Smooth muscle cell (in vitro differentiated cells): ENCODE data around the gene SLC35G1. TPM values are rescaled to one million over a fixed set of nuclear protein-coding genes. Genes with fewer than 3 reads are reported as not detected.

ENCODE experiments used
- DNase-seq: peaks from one replicate; lab custom pipeline; 2025; ENCODE audit not compliant: unreplicated experiment; lab: John Stamatoyannopoulos, UW
- H2AFZ ChIP-seq: fragments of 200-600 bp; sonication (generic); 2 replicates; pipeline ENCODE4 v1.6.0; 2016; ENCODE audit warnings: antibody characterized with exemption, low read depth, mild to moderate bottlenecking
- H3F3A ChIP-seq: fragments of 200-600 bp; sonication (generic); 2 replicates; pipeline ENCODE4 v1.6.0; 2017; ENCODE audit warnings: antibody characterized with exemption, low read depth
- H3K27ac ChIP-seq: fragments of 200-600 bp; sonication (generic); 2 replicates; pipeline ENCODE4 v1.5.1; 2016; ENCODE audit warnings: low read depth, mild to moderate bottlenecking
- H3K27me3 ChIP-seq: fragments of 200-600 bp; sonication (generic); 2 replicates; pipeline ENCODE4 v1.6.1; 2016; ENCODE audit warnings: low read depth, mild to moderate bottlenecking
- H3K36me3 ChIP-seq: fragments of 200-600 bp; sonication (generic); 2 replicates; pipeline ENCODE4 v1.5.1; 2016; ENCODE audit warnings: low read depth
- H3K4me1 ChIP-seq: fragments of 200-600 bp; sonication (generic); 2 replicates; pipeline ENCODE4 v1.5.1; 2016; ENCODE audit warnings: low read depth
- H3K4me2 ChIP-seq: fragments of 200-600 bp; sonication (generic); 2 replicates; pipeline ENCODE4 v1.6.0; 2016; ENCODE audit warnings: mild to moderate bottlenecking
- H3K4me3 ChIP-seq: fragments of 200-600 bp; sonication (generic); 2 replicates; pipeline ENCODE4 v1.5.1; 2016; ENCODE audit warnings: mild to moderate bottlenecking
- H3K79me2 ChIP-seq: fragments of 200-600 bp; sonication (generic); 2 replicates; pipeline ENCODE4 v1.6.0; 2016; ENCODE audit warnings: low read depth, mild to moderate bottlenecking
- H3K9ac ChIP-seq: fragments of 200-600 bp; sonication (generic); 2 replicates; pipeline ENCODE4 v1.6.0; 2016; ENCODE audit warnings: low read depth
- H3K9me3 ChIP-seq: fragments of 200-600 bp; sonication (generic); replicated peaks from 2 replicates; pipeline ENCODE4 v1.5.1; 2016; ENCODE audit warnings: low read depth
- H4K20me1 ChIP-seq: fragments of 200-600 bp; sonication (generic); 2 replicates; pipeline ENCODE4 v1.6.0; 2016; ENCODE audit warnings: low read depth
- CTCF ChIP-seq: fragments of 200-600 bp; sonication (generic); IDR thresholded peaks from 2 replicates; pipeline ENCODE4 v1.5.1; 2017; ENCODE audit warnings: borderline replicate concordance, mild to moderate bottlenecking, antibody characterized with exemption; ENCODE audit not compliant: insufficient read depth, poor library complexity, severe bottlenecking
- WGBS: methylation state at CpG from one replicate; pipeline ENCODE4 v1.1.7; 2016; ENCODE audit warnings: low lambda C conversion rate; 5-methylcytosine and 5-hydroxymethylcytosine counted together
- polyA plus RNA-seq: library from polyadenylated mRNA; unstranded; fragments of >200 nt; fragmentation: Nextera tagmentation; extraction: Ambion mirVana; gene quantifications from 2 replicates; pipeline ENCODE4 v1.2.1, GENCODE V29; 2016
- total RNA-seq: library from RNA; depleted of rRNA; stranded (reverse); fragments of >200 nt; gene quantifications from 2 replicates; pipeline ENCODE4 v1.2.3, GENCODE V29; 2014

SLC35G1 gene
- total and polyA plus RNA-seq, 2 experiments from 2014 or later = 3.4 to 6.4 TPM

- peaks cover 22% of the 10 kb centered on the region for H3K4me1 ChIP-seq
- DNase-seq = no peak
- H3K9ac ChIP-seq = no peak overlapping the region
- no peaks in the 10 kb centered on the region for H3K36me3 ChIP-seq
- H4K20me1 ChIP-seq = no peaks in the 10 kb centered on the region
- H2AFZ ChIP-seq = no peak overlapping the region
- no peaks in the 10 kb centered on the region for H3K27me3 ChIP-seq
- H3K79me2 ChIP-seq = no peaks in the 10 kb centered on the region
- H3K4me2 ChIP-seq = no peak overlapping the region
- peak overlapping the region; percentile 66 for H3K27ac ChIP-seq
- H3F3A ChIP-seq = no peaks in the 10 kb centered on the region
- WGBS = 88% methylated on average over 2 of the region's 2 CpGs
- H3K9me3 ChIP-seq = no peaks in the 10 kb centered on the region
- no peak for TF ChIP-seq CTCF
- no peak overlapping the region for H3K4me3 ChIP-seq
These were observed 21.2 kb upstream of the SLC35G1 start for GRCh38 chr10:93872375-93873158.

GRCh38 chr10:93873420-93874115 lies 20.2 kb upstream of the SLC35G1 start:
- Histone ChIP-seq H3K4me2 (peak overlapping the region; percentile 62), H3K79me2 (no peaks in the 10 kb centered on the region), H3K27me3 (no peaks in the 10 kb centered on the region), H3K9me3 (no peaks in the 10 kb centered on the region), H3K4me1 (peaks cover 22% of the 10 kb centered on the region), H3K27ac (peak overlapping the region; percentile 66), H3K36me3 (no peaks in the 10 kb centered on the region), H4K20me1 (no peaks in the 10 kb centered on the region), H2AFZ (peak overlapping the region; percentile 70), H3K9ac (peak overlapping the region; percentile 31), H3K4me3 (no peak overlapping the region), H3F3A (no peaks in the 10 kb centered on the region)
- TF ChIP-seq CTCF = no peak
- 49% methylated on average over 6 of the region's 6 CpGs for WGBS
- DNase-seq = no peak

- H3K27ac ChIP-seq = peak overlapping the region; percentile 66
- H3K36me3 ChIP-seq = no peaks in the 10 kb centered on the region
- H3F3A ChIP-seq = no peaks in the 10 kb centered on the region
- no peak overlapping the region for H3K4me3 ChIP-seq
- no peak for TF ChIP-seq CTCF
- no peaks in the 10 kb centered on the region for H4K20me1 ChIP-seq
- 76% methylated on average over 3 of the region's 3 CpGs for WGBS
- H3K27me3 ChIP-seq = no peaks in the 10 kb centered on the region
- no peaks in the 10 kb centered on the region for H3K79me2 ChIP-seq
- H3K4me1 ChIP-seq = peaks cover 22% of the 10 kb centered on the region
- H3K9me3 ChIP-seq = no peaks in the 10 kb centered on the region
- H3K4me2 ChIP-seq = no peak overlapping the region
- H3K9ac ChIP-seq = no peak overlapping the region
- H2AFZ ChIP-seq = no peak overlapping the region
- DNase-seq = no peak
These were observed 19.3 kb upstream of the SLC35G1 start for GRCh38 chr10:93874309-93875031.
